GM15510 (cell line): ENCODE data around the gene SLC29A1.

Source experiments
- POLR2A ChIP-seq: IDR thresholded peaks from 3 replicates; pipeline ENCODE4 v1.6.1; 2011; ENCODE audit warnings: borderline replicate concordance; ENCODE audit not compliant: insufficient read length; ENCODE audit errors: extremely low read depth

The SLC29A1 gene

DNA sequence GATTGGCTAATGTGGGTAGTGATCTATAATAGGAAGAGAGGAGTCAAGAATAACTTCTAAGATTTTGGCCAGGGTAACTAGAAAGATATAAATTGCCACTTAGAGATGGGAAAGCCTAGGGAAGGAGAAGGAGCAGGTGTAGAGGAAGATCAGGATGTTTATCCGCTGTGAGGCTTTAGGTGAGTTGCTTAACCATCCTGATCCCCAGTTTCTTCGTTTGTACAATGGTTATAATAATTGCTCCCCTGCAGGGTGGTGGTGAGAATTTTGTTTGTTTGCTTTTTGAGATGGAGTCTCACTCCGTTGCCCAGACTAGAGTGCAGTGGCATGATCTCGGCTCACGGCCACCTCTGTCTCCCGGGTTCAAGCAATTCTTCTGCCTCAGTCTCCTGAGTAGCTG lies 9.1 kb upstream of the SLC29A1 start:
- TF ChIP-seq POLR2A, result no peak

GRCh38 chr6:44216677-44217331 lies 6.6 kb upstream of the SLC29A1 start, which contains the start of gene MYMX:
Gene MYMX, plus strand, starts transcription at chr6:44216926. Its CDS starts 546 bp downstream, at chr6:44217472.
- no peak for TF ChIP-seq POLR2A

GRCh38 chr6:44217332-44218143 lies 5.9 kb upstream of the SLC29A1 start:
- no peak for TF ChIP-seq POLR2A

GRCh38 chr6:44219053-44219814 lies 4.2 kb upstream of the SLC29A1 start:
- peak; percentile 63 for TF ChIP-seq POLR2A

DNA sequence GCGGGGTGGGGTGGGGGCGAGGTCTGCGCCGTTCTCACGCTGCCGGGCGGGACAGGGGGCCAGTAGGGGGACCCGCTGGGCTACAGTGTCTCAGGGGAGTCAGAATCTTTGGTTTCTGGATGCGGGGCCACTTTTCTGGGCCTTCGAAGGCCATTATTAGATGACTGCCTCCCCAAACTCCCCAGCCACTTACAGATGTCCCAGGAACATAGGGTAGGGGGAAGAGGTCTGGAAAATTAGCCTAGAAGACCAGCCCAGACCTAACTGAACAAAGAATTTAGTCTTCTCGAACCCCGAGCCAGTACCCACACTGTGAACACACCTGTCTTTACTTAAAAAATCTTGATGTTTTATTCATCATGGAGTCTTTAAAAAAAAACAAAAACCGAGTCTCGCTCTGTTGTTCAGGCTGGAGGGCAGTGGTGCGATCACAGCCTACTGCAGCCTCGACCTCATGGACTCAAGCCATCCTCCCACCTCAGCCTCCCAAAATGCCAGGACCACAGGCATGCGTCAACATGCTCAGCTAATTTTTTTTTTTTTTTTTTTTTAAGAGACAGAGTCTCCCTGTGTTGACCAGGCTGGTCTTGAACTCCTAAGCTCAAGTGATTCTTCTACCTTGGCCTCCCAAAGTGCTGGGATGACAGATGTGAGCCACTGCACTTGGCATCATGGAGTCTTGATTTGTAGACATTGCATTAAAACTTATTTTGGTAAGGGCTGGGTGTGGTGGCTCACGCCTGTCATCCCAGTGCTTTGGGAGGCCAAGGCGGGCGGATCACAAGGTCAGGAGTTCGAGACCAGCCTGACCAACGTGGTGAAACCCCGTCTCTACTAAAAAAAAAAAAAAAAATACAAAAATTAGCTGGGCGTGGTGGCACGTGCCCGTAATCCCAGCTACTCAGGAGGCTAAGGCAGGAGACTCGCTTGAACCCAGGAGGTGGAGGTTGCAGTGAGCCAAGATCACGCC lies 3.3 kb upstream of the SLC29A1 start:
- no peak for TF ChIP-seq POLR2A

GRCh38 chr6:44220913-44221290 lies 2.5 kb upstream of the SLC29A1 start:
- TF ChIP-seq POLR2A, result no peak

- no peak for TF ChIP-seq POLR2A
Measured at GRCh38 chr6:44221291-44221960, 2.0 kb upstream of the SLC29A1 start.

GRCh38 chr6:44221961-44222335 lies 1.4 kb upstream of the SLC29A1 start:
- TF ChIP-seq POLR2A, result no peak

GRCh38 chr6:44222486-44223318 lies 693 bp upstream of the SLC29A1 start:
- TF ChIP-seq POLR2A, result no peak

DNA sequence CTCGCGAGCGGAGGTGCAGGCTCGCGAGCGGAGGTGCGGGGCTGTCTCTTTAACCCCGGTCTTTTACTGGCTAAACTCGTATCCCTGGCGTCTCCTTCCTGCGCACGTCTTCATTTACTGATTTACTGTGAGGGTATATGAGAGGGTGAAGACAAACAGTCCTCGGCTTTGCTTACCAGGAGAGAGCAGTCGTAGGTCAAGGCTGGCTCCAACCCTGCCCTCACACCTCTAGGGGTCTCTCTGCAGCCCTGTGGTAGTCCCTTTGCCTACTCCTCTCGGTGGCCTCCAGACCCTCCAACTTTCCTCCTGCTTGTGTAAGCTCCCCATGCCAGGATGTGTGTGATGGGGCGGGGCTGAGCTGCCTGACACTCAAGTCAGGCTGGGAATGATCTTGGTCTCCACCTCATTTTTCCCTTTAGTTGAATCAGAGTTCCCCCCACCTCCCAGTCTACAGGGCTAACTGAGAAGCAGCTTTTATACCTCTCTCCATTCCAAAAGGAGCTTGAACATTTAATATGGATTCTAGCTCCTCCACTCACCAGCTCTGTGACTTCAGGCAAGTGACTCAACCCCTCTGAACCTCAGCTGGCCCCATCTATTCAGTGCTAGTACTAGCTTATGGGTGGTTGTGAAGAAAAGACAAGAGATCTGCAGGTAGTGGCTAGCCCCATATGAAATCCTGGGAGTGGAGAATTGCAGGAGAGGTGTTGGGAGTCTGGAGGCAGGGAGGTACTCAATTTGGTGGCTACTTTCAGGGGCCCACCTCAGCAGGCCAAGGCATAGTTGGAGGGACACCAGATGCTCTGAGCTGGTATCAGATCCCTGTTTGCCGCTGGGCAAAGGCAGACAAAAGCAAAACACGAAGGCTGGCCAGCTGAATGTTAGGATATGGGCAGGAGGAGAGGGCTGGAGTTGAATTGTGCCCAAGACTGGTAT lies 902 bp downstream of the SLC29A1 start:
- TF ChIP-seq POLR2A, result no peak

- no peak for TF ChIP-seq POLR2A
Measured at GRCh38 chr6:44224965-44225305, 1.5 kb downstream of the SLC29A1 start.

DNA sequence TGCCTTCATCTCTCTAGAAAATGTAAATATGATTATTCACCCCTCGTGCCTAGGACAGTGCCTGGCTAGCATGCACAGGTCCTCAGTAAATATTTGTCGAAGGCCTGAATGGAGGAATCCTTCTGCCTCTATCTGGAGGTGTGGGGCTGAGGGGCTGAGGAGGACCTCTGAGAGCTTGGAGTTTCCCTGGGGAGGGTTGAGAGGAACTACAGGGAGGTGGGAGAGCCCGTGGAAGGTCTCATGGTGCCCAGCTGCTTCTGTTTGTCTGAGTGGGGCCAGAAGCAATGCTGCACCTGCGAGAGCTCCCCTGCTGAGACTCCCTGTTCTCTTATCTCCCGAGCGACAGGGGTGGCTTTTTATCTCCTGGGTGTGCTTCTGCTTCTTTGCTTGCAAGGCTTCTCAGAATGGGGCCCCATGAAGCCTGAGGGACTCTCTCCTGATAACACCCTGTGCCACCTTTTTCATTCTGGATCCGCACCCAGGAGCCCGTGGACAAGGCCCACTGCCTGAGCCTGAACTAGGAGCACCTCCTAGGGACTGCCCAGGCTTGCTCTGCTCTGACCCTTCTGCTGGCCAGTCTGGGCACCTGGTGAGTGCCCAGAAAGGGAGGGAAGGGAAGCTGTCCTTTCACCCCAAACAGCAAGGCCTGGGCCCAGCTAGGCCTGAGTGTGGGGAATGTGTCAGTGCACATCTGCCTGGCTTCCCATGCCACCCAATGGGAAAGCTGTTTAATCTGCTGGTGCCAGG lies 2.4 kb downstream of the SLC29A1 start:
- no peak for TF ChIP-seq POLR2A
